ENCODE results near the gene GRAMD2A. TPM values are rescaled to one million over a fixed set of nuclear protein-coding genes. Genes with fewer than 3 reads are reported as not detected.

Gene GRAMD2A
- total RNA-seq, 1 donor from 2014 or later: not detected

GRCh38 chr15:72205896-72206676 lies 8.5 kb upstream of the GRAMD2A start:
- DNase-seq (ENCODE audit: low spot score): no peak
- no peaks in the 10 kb centered on the region for H3K27me3 Mint-ChIP-seq (ENCODE audit: low read depth)
- no peak overlapping the region for H3K27ac Mint-ChIP-seq
- intact Hi-C loops (cut with micrococcal nuclease): no loop called here
- no peaks in the 10 kb centered on the region for H3K9me3 Mint-ChIP-seq
- H3K4me3 Mint-ChIP-seq (ENCODE audit: low read depth): no peak overlapping the region
- peaks cover 11% of the 10 kb centered on the region for H3K4me1 Mint-ChIP-seq (ENCODE audit: low read depth)
- peaks cover 98% of the 10 kb centered on the region for H3K36me3 Mint-ChIP-seq (ENCODE audit: low read depth)

DNA sequence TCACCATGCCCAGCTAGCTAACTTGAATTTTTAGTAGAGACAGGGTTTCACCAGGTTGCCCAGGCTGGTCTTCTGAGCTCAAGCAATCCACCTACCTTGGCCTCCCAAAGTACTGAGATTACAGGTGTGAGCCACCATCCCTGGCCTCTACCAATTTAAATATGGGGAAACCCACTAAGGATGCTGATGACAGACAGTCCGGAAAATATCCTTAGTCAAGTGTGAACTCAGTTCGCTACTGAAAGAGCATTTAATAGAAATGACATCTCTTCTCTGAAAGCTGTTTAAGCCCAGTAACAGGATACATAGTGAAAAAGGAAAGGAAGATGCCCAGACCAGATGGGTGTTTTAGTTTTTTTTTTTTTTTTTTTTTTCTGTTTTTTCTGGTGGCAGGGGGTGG lies 7.7 kb upstream of the GRAMD2A start:
- Mint-ChIP-seq H3K36me3 (ENCODE audit: low read depth) (peaks cover 98% of the 10 kb centered on the region), H3K9me3 (no peaks in the 10 kb centered on the region), H3K27ac (no peak overlapping the region), H3K27me3 (ENCODE audit: low read depth) (no peaks in the 10 kb centered on the region), H3K4me3 (ENCODE audit: low read depth) (no peak overlapping the region), H3K4me1 (ENCODE audit: low read depth) (peaks cover 16% of the 10 kb centered on the region)
- no peak for DNase-seq (ENCODE audit: low spot score)
- intact Hi-C loops (cut with micrococcal nuclease): no loop called here

DNA sequence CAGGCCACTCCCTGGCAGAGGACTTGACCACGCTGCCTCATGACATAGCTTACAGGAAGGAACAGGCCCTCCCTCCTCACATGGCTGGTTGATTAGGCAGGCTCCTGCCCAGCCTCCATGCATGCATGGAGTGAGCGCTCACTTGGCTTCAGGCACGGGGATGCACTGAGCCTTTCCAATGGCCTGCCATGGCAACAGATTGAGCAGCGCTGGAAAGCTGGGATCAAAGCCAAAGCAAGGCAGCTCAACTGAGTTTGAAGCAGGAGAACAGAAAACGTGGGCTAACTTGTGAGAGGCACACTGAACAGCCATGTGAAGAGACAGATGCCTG lies 5.9 kb upstream of the GRAMD2A start:
- DNase-seq (ENCODE audit: low spot score): no peak
- Mint-ChIP-seq H3K27me3 (ENCODE audit: low read depth) (no peaks in the 10 kb centered on the region), H3K36me3 (ENCODE audit: low read depth) (peaks cover 100% of the 10 kb centered on the region), H3K27ac (no peak overlapping the region), H3K4me1 (ENCODE audit: low read depth) (peaks cover 14% of the 10 kb centered on the region), H3K9me3 (no peaks in the 10 kb centered on the region), H3K4me3 (ENCODE audit: low read depth) (no peak overlapping the region)
- intact Hi-C loops (cut with micrococcal nuclease): no loop called here

- intact Hi-C loops (cut with micrococcal nuclease): no loop called here
- Mint-ChIP-seq H3K27me3 (ENCODE audit: low read depth) (peaks cover 2% of the 10 kb centered on the region), H3K4me1 (ENCODE audit: low read depth) (peaks cover 13% of the 10 kb centered on the region), H3K9me3 (no peaks in the 10 kb centered on the region), H3K27ac (peak overlapping the region; percentile 26), H3K36me3 (ENCODE audit: low read depth) (peaks cover 100% of the 10 kb centered on the region), H3K4me3 (ENCODE audit: low read depth) (no peak overlapping the region)
- DNase-seq (ENCODE audit: low spot score): no peak
Observed at GRCh38 chr15:72202801-72203506, 5.4 kb upstream of the GRAMD2A start.

DNA sequence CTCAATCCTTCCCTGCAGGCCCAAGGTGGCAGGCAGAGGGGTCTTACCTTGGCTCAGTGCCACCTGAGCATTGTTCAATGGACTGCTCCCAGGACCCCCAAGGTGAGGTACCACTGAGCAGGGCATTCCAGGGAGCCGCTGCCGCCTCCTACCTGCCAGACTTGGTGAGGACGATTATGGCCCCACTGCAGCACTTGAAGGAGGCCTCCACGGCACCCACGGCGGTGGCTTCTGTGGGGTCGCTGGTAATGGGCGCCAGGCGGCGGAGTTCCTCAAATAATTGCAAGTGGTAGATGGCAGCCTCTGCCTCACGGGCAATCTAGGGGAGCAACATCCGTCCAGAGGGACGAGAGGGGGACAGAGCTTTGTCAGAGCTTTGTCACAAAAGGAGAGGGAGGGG lies 4.7 kb upstream of the GRAMD2A start:
- Mint-ChIP-seq H3K9me3 (no peaks in the 10 kb centered on the region), H3K4me1 (ENCODE audit: low read depth) (peaks cover 15% of the 10 kb centered on the region), H3K36me3 (ENCODE audit: low read depth) (peaks cover 96% of the 10 kb centered on the region), H3K4me3 (ENCODE audit: low read depth) (no peak overlapping the region), H3K27me3 (ENCODE audit: low read depth) (peaks cover 4% of the 10 kb centered on the region), H3K27ac (no peak overlapping the region)
- no peak for DNase-seq (ENCODE audit: low spot score)
- intact Hi-C loops (cut with micrococcal nuclease): no loop called here

- Mint-ChIP-seq H3K27me3 (ENCODE audit: low read depth) (peaks cover 6% of the 10 kb centered on the region), H3K9me3 (no peaks in the 10 kb centered on the region), H3K4me3 (ENCODE audit: low read depth) (no peak overlapping the region), H3K4me1 (ENCODE audit: low read depth) (peaks cover 15% of the 10 kb centered on the region), H3K36me3 (ENCODE audit: low read depth) (peaks cover 88% of the 10 kb centered on the region), H3K27ac (no peak overlapping the region)
- DNase-seq (ENCODE audit: low spot score): no peak
- intact Hi-C loops (cut with micrococcal nuclease): no loop called here
Observed at GRCh38 chr15:72201391-72201921, 3.9 kb upstream of the GRAMD2A start.

- no peak overlapping the region for H3K4me3 Mint-ChIP-seq (ENCODE audit: low read depth)
- no peak for DNase-seq (ENCODE audit: low spot score)
- peaks cover 79% of the 10 kb centered on the region for H3K36me3 Mint-ChIP-seq (ENCODE audit: low read depth)
- intact Hi-C loops (cut with micrococcal nuclease): no loop called here
- H3K4me1 Mint-ChIP-seq (ENCODE audit: low read depth): peaks cover 15% of the 10 kb centered on the region
- H3K27me3 Mint-ChIP-seq (ENCODE audit: low read depth): peaks cover 6% of the 10 kb centered on the region
- peak overlapping the region; percentile 7 for H3K27ac Mint-ChIP-seq
- H3K9me3 Mint-ChIP-seq: no peaks in the 10 kb centered on the region
Observed at GRCh38 chr15:72200395-72201237, 3.0 kb upstream of the GRAMD2A start.

DNA sequence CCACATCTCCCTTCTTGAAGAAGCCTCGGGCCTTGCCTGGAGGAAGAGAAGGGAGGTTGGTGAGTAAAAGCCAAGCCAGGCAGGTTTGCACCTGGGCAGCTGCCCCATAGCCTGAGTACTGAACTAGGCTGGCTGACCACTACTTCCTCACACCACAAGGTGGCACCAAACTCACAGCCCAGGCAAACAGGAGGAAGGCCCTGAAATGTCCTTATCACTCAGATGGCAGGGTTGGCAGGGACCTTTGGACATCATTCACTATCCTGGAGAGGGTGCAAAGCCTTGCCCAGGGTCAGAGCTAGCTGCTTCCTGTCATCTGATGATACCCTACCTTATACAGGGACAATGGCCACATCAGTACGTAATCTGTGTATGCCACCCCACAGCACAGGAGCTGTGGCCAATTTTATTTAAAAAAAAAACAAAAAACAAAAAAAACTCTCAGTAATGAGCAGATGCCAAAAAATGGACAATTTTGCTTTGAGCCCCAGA lies 2.2 kb upstream of the GRAMD2A start:
- DNase-seq (ENCODE audit: low spot score): peak; percentile 58
- Mint-ChIP-seq H3K27me3 (ENCODE audit: low read depth) (peaks cover 6% of the 10 kb centered on the region), H3K4me1 (ENCODE audit: low read depth) (peaks cover 15% of the 10 kb centered on the region), H3K27ac (no peak overlapping the region), H3K36me3 (ENCODE audit: low read depth) (peaks cover 71% of the 10 kb centered on the region), H3K9me3 (no peaks in the 10 kb centered on the region), H3K4me3 (ENCODE audit: low read depth) (no peak overlapping the region)
- intact Hi-C loops (cut with micrococcal nuclease): loop anchor here (1.0 to 5.0 kb wide), 3 partner anchors 29 to 88 kb away; no protein-coding TSS in a partner anchor

DNA sequence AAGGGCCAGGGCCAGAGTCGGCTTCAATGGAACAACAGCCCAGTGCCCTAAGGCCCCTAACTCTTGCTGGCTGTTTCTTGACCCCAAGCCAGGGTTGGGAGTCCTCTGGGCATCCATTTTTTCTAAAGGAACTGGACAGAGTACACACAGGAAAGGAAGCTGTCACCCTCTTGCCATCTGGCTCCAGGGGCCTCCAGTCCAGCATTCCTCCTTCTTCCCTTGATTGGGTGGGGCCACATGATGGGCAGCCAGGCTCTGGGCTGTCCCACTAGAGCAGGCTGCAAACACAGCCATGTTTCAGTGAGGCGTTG lies 1.6 kb upstream of the GRAMD2A start:
- no peak overlapping the region for H3K4me3 Mint-ChIP-seq (ENCODE audit: low read depth)
- no peak overlapping the region for H3K27ac Mint-ChIP-seq
- no peaks in the 10 kb centered on the region for H3K9me3 Mint-ChIP-seq
- peaks cover 6% of the 10 kb centered on the region for H3K27me3 Mint-ChIP-seq (ENCODE audit: low read depth)
- H3K36me3 Mint-ChIP-seq (ENCODE audit: low read depth): peaks cover 65% of the 10 kb centered on the region
- DNase-seq (ENCODE audit: low spot score): no peak
- H3K4me1 Mint-ChIP-seq (ENCODE audit: low read depth): peaks cover 13% of the 10 kb centered on the region
- intact Hi-C loops (cut with micrococcal nuclease): loop anchor here (1.0 to 5.0 kb wide), 3 partner anchors 30 to 88 kb away; no protein-coding TSS in a partner anchor

DNA sequence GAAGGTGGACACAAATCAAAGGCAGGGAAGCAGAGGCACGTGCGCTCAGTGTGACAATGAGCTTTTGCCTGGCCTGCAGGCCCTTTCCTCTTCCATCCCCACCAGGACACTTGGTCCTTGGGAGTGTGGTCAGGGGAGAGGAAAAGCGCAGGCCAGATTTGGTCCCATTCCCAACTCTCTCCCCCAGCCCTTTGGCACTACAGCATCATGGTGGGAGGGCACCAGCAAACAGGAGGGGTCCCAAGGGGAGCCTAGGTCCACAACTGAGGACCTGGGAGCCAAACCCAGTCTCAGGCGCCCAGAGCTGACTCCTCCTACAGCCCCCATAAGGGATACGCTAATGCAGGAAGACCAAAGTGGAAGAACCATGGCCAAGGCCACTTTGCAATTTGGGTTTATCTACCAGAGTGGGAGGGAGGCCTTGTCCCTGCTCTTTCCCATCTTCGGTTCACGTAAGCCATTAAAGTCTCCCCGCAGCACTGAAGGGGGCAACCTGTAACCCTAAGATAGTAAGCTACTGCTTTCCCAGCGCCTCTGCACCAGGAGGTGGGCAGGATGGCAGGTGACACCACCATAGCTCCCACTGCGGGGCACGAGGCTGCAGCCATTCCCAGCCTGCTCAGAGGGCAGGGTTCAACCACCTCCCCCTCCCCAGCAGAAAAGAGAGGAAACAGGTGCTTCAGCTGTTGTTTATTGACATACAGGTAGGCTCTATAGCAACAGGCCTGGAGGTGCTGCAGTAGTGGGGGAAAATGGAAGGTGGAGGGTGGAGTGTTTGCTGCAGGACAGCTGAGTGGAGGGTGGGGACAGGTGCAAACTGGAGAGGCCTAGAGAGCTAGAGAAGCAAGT lies 993 bp upstream of the GRAMD2A start:
- Mint-ChIP-seq H3K36me3 (ENCODE audit: low read depth) (peaks cover 59% of the 10 kb centered on the region), H3K4me3 (ENCODE audit: low read depth) (no peak overlapping the region), H3K27me3 (ENCODE audit: low read depth) (peaks cover 6% of the 10 kb centered on the region), H3K4me1 (ENCODE audit: low read depth) (peaks cover 13% of the 10 kb centered on the region), H3K9me3 (no peaks in the 10 kb centered on the region), H3K27ac (no peak overlapping the region)
- DNase-seq (ENCODE audit: low spot score): no peak
- intact Hi-C loops (cut with micrococcal nuclease): loop anchor here (1.0 to 5.0 kb wide), 3 partner anchors 30 to 89 kb away; no protein-coding TSS in a partner anchor

- Mint-ChIP-seq H3K36me3 (ENCODE audit: low read depth) (peaks cover 44% of the 10 kb centered on the region), H3K9me3 (no peaks in the 10 kb centered on the region), H3K27ac (no peak overlapping the region), H3K4me3 (ENCODE audit: low read depth) (no peak overlapping the region), H3K27me3 (ENCODE audit: low read depth) (peaks cover 9% of the 10 kb centered on the region), H3K4me1 (ENCODE audit: low read depth) (peaks cover 10% of the 10 kb centered on the region)
- DNase-seq (ENCODE audit: low spot score): no peak
- intact Hi-C loops (cut with micrococcal nuclease): loop anchor here (5.0 kb wide), 1 partner anchor 90 kb away; no protein-coding TSS in a partner anchor
Observed at GRCh38 chr15:72197041-72197459, 537 bp downstream of the GRAMD2A start.
